Stimulated activated CD8-positive, alpha-beta memory T cell treated with anti-CD3 and anti-CD28 coated beads, Interleukin-7, amount 100 ng/mL, for 1 hour (primary cell): ENCODE results near the gene G2E3.
"Not testable (repeated sequence)": the region's sequence is repeated elsewhere in the genome, so short reads cannot be mapped to it uniquely, and the experiment has no call there.

Experiments used
- DNase-seq, 2 donors: peaks; one replicate each; pipeline ENCODE4 v3.0.0-alpha.2; 2020; ENCODE audit warnings: low read depth in 2 of 2

Gene G2E3, protein sequence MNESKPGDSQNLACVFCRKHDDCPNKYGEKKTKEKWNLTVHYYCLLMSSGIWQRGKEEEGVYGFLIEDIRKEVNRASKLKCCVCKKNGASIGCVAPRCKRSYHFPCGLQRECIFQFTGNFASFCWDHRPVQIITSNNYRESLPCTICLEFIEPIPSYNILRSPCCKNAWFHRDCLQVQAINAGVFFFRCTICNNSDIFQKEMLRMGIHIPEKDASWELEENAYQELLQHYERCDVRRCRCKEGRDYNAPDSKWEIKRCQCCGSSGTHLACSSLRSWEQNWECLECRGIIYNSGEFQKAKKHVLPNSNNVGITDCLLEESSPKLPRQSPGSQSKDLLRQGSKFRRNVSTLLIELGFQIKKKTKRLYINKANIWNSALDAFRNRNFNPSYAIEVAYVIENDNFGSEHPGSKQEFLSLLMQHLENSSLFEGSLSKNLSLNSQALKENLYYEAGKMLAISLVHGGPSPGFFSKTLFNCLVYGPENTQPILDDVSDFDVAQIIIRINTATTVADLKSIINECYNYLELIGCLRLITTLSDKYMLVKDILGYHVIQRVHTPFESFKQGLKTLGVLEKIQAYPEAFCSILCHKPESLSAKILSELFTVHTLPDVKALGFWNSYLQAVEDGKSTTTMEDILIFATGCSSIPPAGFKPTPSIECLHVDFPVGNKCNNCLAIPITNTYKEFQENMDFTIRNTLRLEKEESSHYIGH

DNA sequence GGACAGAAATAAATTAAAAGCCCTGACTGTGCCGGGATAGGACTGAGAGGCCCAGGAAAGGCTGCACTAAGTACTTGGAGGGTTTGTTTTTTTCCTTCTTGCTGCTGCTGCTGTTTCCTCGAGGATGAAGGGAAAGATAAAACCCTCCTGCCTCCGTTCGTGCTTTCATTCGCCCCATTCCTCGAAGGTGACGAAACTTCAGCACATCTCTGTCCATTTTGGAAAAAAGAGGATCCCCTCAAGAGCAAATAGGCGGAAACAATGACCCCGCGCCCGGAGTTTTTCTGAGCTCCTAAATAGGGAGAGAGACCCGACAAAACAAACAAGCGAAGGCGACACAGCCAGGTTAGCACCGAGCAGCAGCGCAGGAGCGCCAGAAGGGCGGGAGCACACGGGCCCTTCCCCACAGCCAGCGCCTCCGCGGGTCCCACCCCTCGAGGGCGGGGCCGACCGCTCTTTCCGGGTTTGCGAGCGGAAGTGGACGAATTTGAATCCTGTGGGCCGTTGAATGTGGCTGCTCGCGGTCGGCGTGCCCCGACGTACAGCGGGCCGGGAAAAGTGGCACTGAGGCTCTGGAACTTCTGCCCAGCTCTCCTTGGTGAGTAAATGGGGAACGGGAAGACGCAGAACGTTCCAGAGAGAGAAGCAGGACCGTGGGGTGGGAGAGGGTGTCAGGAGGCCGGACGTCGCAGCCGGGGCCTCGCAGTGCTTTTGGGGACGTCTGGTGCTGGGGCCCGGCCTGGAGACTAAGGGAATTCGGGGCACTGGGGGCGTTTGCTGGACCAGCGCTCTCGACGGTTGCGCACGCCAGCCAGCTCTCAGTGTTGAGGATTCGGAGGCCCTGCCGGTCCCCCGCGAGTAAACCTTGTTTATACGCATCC is at the start of gene G2E3:
TSS of gene G2E3 (plus strand) at position 484 of the 881 bp plus-strand sequence. CDS start 21,922 bp downstream, outside the sequence.
- DNase-seq, result peak; percentile 71 to 75

DNA sequence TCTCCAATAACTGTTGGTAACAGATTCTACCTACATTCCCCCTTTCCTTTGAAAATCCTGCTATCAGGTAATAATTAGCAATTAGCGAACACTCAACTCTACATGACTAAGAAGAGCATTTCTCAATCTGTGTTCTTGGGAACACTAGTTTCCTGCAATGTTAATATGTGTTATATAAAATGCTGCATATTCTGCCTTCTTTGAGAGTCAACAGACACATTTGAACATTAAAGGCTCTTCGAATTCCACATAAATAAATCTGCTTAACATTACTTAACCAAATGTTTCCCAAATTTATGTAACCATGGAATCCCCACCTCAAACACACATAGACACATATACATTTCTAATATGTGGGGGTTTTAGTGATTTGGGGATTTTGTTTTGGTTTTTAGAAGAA is 41.2 kb upstream of the G2E3 start:
- no peak for DNase-seq

DNA sequence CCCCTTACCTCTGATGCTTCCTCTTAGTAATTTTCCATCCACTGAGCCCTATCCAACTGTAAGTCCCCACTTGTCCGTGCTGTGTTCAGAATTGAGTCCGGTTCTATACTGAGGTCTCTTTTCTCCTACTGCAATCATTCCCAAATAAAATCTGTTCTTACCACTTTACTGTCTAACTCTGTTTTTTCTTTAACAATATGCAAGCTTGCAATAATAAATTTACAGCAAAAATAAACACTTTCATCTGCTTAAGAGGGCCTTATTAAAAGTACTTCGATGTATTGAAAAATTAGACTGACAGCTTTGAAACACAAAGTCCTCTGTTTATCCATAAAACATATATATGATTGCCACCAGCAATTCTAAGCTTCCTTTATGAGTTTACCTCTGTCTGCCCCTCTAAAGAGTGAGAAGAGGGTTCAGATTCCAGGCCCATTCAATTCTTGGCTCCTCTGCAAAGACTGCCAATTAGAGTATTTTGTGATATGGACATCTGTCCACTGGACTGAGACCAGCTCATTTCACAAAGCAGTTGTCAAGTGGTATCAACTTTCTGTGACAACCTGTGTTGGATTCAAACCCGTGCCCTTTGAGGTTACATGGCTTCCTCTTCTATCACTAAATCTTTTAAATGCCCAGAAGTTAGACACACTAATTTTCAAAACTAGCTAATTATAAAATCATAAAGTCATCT is 39.9 kb upstream of the G2E3 start:
- DNase-seq, result no peak

DNA sequence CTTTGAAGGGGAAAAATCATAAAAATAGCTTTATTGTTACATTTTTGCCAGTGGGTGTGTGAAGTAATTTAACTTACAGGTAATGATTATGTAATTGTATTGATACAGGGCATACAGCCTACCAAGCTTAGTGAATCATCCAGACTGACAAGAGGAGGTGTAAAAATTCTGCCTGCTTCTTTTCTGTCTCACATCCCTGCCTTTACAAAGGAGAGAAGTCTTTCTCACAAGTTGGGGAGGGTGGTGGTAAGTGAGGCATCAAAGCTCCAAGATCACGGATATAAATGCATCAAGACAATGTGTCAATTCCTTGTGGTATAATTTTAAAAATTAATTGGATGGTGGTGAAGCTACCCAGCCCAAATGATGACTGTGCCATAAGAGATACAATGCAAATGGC is 39.0 kb upstream of the G2E3 start:
- no peak for DNase-seq

DNA sequence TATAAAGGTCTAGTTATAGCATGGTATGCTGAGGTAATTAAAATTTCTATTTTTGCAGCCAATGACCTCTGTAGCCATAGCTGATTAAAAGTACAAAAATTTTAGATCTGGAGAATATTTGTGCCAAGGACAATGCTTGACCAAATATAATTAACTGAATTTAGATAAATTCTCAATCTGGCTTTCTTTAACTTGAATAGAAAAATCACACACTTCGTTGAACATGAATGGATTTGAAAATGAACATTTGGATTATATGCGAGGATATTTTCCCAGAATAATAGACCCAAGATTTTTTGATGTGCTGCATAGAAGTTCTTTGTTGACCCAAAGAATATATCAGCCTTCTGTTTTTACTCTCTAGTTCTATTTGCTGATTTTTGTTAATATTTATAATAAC is 38.4 kb upstream of the G2E3 start:
- DNase-seq, result no peak

DNA sequence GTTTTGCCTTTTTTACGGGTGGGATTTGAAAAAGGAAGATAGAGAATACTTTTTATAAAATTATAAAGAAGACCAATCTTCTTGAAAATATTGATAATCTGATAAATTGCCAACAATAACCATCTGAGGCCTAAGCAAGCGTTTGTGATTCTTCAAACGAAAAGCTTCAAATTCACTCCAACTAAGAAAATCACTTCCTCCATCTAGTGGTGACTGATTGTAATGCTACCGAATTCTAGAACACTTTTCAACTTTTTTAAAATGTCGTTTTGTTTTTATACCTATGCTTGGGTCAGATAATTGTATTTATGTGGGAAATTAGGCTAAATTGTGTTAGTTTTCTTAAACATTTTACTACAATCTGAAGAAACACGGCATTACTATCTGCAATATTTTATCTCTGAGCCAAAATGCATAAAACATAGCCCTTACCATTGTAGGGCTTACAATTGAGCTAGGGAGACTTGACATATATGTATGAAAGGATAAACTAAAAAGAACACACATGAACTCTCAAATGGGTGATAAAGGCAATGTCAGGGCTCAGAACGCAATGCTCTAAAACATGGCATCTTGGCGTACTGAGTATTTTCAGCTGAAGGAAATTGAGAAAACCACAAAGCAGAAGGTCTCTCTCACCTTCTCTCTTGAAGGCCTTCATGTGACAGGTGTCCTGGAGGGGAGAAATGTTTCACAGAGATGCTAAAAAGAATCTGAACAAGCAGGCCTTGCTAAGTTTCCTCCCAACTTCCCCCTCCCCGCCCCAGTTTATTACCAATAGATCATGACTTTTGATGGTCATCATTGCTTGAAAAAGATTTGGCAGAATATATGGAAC is 36.8 kb upstream of the G2E3 start:
- DNase-seq, result no peak

DNA sequence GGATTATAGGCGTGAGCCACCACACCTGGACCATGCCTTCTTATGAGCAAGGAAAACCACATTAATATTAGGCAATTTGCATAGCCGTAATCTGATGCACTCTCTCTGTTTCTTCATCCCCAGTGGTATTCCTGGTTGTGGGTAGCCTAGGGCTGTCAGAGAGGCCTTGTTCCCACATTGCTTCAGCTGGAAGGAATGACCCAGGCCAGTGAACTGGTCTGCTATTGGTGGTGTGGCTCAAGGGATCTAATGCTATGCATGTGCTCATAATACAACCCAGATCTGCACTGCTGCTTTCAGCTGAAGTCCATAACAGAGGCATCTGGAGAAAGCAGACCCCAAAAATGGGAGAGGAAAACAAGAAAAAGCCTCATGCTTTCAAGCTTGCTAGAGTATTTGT is 33.1 kb upstream of the G2E3 start:
- no peak for DNase-seq

DNA sequence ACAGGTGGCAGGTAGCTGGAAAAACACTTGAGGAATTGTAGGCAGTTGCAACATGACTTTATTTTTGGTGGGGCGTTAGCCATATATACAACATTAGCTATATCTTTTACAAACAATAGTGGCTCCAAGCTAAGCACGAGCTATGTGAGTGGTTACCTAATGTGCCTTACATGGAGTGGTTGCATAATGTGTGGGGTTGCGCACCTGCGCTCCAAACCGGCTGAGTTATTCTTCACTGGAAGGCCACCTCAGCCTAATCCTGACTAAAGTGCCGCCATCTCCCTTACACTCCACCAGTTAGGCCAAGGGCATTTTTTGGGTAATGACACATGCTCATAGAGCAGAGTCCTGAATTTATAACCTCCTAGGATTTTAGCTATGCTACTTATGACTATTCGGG is 31.8 kb upstream of the G2E3 start:
- no peak for DNase-seq

DNA sequence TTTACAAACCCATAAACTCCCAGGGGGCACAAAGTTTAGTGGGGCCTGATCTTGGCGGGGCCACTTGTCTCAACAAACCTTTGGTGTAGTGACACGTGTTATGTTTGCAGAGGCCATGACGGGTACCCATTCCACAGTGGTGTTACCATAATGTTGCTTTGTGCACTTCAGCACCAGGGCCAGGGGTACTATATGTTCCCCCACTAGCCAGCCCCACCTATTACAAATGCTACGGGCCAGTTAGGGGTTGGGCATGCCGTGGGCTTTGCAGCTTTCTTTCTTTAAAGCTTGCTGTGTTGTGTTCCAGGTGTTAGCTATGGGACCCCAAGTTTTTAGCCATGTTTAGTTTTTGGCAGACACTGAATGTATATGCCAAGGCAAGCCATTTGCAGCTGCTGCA is 30.8 kb upstream of the G2E3 start:
- DNase-seq, result no peak

DNA sequence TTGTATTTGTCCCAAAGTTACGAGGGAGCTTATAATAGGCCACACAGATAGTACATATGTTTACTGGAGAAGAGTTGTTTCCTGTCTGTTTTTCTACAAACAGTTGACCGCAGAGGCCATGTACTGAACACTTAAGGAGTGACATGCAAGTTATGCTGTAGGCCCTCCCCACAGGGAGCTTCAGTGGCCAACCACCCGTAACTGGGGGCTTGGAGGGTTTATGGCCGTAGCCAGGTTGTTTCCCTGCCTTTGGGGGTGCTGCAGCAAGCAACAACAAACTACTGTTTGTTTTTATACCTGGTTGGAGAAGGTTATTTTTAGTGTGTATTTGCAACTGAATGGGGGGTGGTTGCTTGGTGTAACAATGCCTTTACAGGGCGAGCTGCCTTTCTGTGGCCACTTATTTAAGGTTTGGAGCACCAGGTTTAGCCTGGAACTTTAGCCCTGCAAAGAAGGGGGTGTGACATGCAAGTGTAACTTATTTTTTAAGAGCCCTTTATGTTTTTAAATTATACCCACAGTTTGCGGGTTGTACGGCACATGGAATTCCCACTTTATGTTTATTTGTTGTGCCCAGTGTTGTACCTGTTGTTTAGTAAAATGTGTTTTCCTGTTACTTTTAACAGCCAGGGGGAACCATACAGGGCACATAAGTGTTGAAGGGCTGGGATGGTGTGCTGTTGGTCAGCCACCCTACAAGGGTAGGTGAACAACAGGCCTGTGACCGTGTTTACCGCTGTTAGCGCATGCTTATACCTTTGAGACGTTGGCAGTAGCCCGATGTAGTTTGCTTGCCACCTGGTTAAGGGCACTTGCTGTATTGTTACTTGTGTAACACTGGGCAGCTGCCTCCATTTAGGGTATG is 29.9 kb upstream of the G2E3 start:
- DNase-seq, result no peak

DNA sequence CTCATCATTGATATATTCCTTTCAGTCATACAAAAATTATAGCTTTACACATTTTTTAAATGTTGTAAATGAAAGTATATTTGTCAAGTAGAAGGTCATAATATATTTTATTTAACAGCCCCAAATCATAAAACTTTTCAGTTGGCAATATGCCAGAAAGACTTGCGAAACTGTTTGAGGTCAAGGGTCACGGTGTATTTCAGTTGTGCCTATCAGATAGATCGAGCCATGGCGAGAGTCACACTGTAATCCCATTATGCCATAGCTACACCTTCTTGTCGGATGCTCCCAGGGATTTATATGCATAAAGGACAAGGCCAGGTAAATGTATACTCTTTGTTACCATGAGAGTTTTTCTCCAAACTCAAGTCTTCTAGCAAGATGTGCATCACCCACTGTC is 26.7 kb upstream of the G2E3 start:
- DNase-seq, result no peak

DNA sequence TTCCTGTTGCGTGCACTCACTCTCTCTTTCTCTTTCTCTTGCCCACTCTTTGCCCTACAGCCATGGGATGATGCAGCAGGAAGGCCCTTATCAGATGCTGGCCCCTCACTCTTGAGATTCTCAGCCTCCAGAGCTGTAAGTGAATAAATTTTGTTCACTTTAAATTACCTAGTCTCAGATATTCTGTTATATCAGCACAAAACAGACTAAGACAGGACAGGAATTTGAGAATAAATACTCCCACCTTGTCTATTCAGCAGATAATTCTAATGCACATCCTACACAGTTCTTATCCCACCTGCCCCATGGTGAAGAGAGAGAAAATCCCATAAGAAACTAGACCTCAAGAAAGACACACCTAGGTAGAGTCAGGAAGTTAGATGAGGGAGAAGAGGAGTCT is 25.8 kb upstream of the G2E3 start:
- DNase-seq, result no peak

DNA sequence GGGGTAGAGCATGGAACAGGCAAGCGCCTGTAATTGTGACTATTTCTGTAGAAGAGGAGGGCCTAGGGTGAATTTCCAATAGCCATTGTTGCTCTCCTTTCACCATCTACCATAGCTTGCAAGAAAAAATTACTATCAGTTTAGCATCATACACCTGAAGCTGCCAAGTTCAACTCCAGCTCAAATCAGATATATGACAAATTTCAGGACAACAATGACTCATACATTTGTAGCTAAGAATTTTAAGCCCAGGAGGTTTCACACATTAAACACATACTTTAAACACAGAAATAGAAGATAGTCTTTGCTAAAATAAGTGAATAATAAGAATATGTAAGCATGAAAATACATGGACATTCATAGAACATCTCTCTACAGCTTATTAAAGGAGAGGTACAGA is 17.6 kb upstream of the G2E3 start:
- no peak for DNase-seq

DNA sequence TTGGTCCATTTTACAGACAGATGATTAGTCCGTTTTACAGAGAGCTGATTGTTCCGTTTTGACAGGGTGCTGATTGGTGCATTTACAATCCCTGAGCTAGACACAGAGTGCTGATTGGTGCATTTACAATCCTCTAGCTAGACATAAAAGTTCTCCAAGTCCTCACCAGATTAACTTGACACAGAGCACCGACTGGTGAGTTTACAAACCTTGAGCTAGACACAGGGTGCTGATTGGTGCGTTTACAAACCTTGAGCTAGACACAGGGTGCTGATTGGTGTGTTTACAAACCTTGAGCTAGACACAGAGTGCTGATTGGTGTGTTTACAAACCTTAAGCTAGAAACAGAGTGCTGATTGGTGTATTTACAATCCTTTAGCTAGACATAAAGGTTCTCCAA is 12.2 kb upstream of the G2E3 start:
- DNase-seq, result not testable (repeated sequence)

DNA sequence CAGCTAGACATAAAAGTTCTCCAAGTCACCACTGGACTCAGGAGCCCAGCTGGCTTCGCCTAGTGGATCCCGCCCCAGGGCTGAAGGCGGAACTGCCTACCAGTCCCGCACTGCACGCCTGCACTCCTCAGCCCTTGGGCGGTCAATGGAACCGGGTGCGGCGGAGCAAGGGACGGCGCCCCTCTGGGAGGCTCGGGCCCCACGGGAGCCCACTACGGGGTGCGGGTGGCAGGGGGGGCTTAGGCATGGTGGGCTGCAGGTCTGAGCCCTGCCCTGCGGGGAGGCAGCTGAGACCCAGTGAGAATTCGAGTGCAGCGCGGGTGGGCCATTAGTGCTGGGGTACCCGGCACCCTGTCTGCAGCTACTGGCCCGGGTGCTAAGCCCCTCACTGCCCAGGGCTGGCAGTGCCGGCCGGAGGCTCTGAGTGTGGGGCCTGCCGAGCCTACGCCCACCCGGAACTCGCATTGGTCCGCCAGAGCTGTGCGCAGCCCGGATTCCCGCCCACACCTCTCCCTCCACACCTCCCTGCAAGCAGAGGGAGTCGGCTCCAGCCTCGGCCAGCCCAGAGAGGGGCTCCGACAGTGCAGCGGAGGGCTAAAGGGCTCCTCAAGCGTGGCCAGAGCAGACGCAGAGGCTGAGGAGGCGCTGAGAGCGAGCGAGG is 11.4 kb upstream of the G2E3 start:
- no peak for DNase-seq

DNA sequence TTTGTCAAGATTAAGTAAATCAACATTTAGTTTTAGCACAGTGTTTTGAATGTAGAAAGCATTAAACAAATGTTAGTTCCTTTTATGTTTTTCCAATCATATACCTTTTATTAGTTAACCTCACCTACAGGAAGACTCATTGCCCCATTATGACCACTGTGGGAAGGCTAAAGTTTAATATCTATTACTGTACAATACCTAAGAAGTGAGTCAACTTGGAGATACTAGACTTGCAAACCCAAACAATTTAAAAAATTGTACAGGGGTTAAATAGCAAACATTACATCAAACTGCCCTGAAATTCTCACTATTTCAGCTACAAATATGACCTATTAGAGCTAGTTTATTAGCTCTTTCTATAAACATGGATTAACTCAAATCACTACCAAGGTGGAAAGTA is 8.6 kb upstream of the G2E3 start:
- no peak for DNase-seq

DNA sequence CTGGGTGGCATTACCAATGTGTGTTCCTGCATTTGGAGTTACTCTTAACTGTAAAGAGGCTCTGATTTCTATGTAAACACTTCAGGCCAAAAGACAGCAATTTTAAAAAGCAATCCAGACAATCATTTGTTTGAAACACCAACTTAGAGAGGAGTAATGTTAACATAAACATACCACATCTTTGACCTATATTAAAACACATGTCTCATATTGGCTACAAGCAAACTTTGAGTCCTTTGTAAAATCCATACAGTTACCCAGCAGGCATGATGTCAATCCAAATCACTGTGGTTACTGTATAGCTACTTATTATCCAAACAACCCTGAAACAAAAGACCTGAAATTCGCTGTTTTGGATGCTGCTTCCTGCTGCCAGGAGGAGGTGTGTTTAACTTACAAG is 7.5 kb upstream of the G2E3 start:
- DNase-seq, result no peak

DNA sequence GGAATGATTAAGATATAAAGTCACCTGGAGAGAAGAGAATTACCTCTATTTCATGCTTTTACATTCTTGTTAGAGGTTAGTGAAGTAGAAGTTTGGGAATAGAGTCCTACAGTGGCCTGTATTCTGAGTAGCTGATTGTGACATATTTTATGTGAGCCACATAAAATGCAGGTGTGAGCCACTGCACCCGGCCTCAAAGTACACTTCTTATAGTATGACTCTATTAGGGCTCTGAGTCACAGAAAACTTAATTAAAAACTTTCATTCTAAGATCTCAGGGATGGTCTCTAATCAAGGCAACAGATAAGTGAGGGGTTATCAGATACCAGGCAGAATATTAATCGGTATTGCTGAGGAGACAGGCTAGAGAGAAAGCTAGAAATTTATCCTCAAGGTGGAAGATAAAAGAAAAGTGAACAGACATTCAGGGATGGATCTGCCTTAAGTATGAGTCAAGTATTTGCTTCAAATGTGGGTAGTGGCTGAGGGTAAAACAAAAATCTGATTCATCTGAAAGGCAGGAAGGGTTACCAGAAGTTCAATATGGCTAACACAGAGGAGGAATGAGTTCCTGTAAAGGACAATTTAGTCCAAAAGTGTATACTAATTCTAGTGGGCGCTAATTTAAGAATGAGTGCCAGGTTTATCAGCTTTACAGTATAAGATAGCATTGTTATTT is 5.5 kb upstream of the G2E3 start:
- DNase-seq, result no peak

DNA sequence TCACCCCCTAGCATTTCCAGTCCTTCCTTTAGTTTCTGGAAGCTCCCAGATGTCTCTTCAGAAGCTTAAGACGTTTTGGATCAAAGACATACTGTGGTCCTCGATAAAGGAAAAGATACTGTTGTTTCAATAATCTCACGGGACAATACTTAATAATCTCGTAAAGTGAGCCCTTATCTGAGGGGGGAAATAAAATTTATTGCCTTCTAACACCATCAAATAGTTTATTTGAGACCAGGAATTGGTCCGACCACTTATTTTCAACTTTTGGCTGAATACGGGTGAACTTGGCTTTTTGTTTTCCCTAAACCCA is 640 bp upstream of the G2E3 start:
- no peak for DNase-seq
